ENCODE data around the gene MAPK11.

- TF ChIP-seq CTCF (conservative IDR thresholded peaks at IDR 0.05) (no peak), ZFX (IDR thresholded peaks at IDR 0.05) (no peak)
Measured at GRCh38 chr22:50286701-50287318, 16.6 kb upstream of the MAPK11 start.
